Activated CD8-positive, alpha-beta memory T cell treated with anti-CD3 and anti-CD28 coated beads for 36 hours (primary cell): Measurements from ENCODE around the gene IFIH1. TPM values are rescaled to one million over a fixed set of nuclear protein-coding genes. Genes with fewer than 3 reads are reported as not detected.

Source experiments
- CTCF ChIA-PET: fragments of 350-600 bp; sonication (Branson Sonifier 250); formaldehyde crosslinking; loops from one replicate; lab custom pipeline; 2021; ENCODE audit warnings: antibody characterized with exemption; lab: Charles Lee
- POLR2A ChIA-PET: fragments of 350-600 bp; sonication (Branson Sonifier 250); formaldehyde crosslinking; loops from one replicate; lab custom pipeline; 2021; ENCODE audit warnings: antibody characterized with exemption; lab: Charles Lee
- total RNA-seq, 2 experiments: library from RNA; stranded (reverse); gene quantifications; one replicate each; pipeline ENCODE4 v1.2.3, GENCODE V29; 2021

The IFIH1 gene
- total RNA-seq, 2 experiments from 2014 or later = 15.8 TPM

DNA sequence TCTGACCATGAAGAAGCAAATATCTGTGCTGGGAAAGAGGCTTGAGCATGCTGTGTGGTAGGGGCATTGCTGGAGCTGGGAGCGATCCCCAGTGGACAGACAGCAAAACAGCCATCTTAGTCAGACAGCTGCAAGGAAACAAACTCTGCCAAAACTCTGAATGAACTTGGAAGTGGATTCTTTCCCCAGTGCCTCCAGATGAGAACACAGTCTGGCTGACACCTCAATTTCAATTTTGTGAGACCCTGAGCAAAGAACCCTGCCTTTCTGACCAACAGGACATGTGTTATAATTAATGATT, 52.1 kb downstream of the IFIH1 start:
- ChIA-PET CTCF (no interaction called here), POLR2A (no interaction called here)

DNA sequence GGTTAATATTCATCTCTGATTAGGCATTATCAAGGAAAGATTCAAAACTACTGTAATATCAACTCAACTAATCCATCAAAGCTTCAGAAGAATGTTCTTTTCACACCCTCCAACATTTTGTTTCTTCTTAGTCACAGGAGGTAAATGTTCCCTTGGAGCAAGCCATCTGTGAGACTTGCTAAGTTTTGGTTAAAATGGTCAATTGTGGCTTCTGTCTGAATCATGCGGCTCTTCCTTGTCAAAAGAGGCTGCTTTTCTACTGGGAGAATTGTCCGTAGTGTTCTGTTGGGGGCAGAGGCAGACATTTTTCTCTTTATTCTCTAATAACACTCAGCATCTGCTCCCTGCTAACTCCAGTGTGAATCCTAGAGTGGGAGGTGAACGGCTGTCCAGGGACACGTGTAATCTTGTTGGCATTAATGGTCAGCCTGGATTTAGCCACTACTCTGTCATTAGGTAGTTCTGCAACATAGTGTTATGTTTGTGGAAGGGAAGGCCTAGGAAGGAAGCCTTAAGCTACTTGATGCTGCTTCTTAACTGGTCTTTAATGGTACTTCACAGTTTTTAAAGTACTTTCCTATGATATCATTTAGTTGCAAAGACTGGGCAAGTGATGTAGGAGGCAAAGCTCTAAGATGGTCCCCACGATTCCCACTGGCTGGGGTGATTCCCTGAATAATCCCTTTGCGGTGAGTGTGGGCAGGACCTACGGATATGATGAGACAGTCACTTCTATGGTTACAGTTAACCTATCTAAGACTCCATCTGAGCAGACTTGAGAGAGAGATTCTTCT, 52.6 kb downstream of the IFIH1 start:
- POLR2A ChIA-PET = no interaction called here
- CTCF ChIA-PET = no interaction called here

DNA sequence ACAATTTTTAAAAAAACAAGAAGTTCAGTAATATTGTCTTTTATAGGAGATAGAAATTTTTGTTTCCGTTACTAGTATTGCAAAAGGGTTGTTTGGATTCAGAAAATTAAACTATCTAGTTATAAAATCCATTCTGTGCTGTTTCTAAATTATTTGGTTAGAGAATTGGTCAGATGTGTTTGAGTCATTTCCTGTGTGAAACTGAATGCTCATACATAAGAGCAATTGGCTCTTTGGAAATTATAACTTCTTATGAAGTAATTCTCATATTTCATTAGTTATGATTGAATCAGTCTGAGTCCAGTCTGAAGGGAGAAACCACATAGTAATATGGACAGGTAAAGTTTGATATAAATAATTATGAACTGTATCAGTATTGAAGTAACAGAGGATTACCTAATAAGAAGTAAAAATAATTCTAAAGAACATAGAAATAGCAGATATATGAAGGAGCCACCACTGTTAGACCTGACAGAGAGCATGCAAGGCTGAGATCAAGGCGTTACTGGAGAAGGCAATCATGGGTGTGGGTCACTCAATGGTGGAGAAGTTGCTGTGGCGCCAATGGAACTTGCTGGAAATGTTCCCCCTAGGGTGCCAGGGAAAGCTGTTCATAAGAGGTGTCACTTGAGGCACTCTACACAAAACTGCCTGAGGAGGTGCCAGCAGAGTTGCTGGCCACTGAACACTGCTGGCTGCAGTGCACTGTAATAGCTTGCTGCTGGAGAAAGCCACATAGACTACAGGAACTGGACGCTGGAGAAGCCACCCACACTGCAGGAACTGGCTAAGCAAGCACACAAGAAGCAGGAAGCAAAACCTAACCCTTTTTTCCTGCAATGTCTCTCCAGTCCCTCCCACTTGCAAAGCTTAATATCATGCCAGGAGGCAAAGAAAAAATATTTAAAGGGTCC, 57.2 kb downstream of the IFIH1 start:
- POLR2A ChIA-PET = no interaction called here
- CTCF ChIA-PET = no interaction called here

DNA sequence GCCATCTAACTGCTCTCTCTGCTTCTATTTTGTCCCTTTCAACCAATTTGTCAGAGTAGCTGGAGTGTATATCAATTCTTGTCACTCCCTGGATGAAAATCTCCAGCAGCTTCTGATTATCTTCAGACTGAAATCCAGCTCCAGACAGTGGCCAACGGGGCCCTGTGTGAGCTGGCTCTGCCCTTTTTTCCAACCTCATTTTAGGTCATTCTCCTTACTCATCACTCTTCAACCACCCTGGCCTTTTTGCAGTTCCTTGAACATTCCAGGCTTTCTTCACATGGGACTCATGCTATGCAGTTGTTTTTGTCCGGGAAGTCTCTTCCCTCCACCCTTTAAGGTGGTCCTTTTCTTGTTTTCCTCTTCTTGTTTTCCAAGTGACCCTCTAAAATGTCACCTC, 59.8 kb downstream of the IFIH1 start:
- ChIA-PET CTCF (no interaction called here), POLR2A (no interaction called here)

DNA sequence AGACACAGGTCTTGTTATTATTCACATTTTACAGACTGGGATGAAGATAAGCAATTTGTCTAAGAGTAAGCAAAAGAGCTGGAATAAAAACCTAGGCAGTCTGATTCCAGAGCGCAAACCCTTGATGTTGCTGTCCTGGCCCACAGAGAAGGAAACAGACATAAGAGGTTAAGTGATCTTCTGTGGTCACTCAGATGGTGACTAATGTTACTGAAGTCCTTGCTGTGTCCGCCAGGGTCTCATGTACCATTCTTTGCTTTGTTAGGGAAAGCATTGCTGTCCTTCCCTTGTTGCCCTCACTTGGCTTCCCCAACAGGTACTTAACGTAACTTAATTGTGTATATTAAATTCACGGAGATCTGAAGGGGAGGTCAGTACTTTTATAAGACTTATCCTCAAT, 60.3 kb downstream of the IFIH1 start:
- ChIA-PET CTCF (no interaction called here), POLR2A (no interaction called here)

DNA sequence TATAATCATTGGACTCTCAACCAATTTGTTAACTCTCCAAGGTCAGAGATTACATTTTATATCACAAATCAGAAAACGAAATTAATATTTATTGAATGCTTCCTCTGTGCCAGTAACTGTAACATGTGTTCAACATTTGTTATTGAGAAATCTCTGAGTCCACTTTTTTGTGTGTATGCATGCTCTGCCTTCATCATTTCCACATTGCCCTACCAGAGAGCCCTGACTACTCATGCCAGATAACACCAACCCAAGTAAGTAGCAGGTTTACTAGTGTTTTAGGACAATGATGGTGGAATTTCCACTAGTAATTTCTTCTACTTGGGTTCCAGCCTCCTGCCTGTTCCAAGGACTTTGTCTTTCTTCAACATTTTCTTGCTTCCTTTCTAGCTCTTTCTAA, 61.1 kb downstream of the IFIH1 start:
- ChIA-PET CTCF (no interaction called here), POLR2A (no interaction called here)

DNA sequence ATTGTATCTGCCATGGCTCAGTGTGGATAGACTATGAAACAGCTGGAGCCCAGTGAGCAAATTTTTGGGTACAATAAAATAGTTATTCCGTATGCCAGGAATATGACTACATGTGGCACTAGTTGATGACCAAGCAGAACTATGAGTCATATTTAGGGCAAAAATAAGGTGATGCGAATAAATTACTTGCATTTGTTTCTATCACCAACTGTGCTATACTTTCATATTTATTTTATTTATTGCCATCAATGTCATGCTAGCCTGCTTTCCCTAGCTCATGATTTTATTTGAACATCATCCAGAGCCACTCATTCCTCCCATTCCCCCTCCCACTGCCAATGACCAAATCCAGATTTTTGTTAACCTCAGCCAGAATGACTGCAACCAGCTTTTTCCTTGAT, 61.9 kb downstream of the IFIH1 start:
- ChIA-PET CTCF (no interaction called here), POLR2A (no interaction called here)

DNA sequence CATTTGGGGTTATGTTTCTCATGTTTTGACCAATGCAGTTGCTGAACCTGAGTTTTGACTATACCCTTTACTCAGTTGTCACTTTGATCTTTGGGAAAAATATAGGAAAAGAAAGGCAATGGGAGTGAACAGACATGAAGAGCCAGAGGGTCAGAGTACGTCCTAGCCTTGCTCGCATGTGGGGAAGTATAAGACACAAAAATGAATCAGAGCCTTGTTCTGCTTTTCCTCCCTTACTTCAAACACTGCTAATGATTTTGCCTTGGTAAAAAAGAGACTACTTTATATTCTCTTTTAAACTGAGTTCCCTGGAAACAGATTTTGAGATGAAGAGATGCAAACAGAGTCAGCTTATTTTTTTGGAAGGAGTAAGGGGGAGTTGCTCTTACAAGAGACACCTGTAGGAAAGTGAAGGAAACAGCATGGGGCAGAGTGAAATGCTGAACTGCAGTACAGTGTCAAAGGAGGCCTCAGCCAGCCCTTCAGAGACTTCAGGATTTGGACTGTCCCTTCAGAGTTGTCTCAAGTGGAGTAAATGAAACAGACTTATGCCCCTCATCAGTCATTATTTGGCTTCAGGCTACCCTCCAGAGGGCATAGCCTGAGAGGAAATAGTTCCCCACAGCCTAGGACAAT, 64.1 kb downstream of the IFIH1 start:
- POLR2A ChIA-PET = no interaction called here
- CTCF ChIA-PET = no interaction called here

DNA sequence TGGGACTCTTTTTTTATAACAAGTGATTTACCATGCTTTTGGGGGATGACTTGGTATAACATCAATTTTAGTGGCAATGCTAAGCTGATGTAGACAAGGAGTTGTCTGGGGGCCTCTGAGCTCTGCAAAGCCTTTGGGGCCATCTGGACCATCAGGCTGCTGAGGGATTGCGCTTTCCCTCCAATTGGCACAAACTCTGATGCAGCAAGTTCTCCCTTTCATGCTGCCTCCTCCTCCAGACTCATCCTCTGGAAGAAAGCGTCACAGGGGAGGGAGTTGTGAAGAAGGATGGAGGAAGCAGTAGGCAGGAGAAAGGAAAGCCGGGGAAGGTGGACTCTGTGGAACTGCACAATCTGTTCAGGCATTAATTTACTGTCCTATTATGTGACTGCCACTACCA, 65.0 kb downstream of the IFIH1 start:
- ChIA-PET POLR2A (no interaction called here), CTCF (no interaction called here)

DNA sequence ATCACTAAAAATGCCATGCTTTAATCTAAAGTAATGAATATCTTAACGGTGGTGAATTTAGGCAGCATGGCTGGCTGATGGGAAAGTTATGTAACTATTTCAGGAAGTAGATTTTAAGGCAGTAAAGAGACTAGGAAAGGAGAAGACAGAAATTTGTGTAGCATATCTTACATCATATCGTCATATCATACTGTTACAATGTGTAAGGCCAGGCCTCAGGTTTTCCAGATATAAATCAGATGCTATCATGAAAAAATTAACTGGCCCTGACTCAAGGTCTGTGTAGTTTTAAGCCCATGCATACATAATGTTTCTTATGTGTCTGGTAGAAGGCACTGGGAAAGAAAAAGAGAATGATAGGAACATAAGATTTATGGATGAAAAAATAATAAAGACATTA, 66.3 kb downstream of the IFIH1 start:
- ChIA-PET CTCF (no interaction called here), POLR2A (no interaction called here)

DNA sequence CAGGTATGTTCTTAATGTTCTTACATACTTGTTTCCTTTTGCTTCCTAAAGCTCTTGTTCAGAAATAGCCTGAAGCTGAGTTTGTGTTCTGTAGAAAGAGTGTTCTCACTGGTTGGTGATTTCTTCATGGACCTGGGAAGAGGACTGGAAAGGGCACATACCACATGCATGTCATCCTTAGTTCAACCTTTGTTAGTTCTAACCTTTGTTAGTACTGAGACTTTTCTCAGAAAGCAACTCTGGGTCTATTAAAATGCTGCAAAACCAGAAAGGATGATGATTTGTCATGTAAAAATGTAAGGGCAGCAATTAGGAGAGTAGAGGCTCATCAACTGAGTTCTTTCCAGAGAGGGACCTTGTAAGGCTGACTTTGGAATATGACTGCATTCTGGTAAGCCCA, 72.7 kb downstream of the IFIH1 start:
- ChIA-PET POLR2A (no interaction called here), CTCF (no interaction called here)

DNA sequence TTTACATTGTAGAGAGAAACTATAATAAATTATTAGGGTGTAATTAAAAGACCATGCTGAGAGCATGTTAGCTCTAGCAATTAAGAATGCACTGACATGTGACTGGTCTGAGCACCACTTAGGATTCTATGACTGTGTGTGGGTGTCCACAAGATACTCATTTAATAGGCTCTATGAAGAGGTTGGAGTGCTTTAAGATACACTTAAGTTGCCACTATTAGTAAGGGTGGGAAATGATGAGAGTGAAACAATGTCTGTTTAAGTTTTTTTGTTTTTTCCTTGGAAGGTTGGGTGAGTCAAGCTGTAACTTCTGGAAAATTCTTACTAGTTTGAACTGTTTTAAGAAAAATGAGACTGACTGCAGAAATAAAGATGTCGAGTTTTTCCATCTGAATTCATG, 73.4 kb downstream of the IFIH1 start:
- CTCF ChIA-PET = no interaction called here
- POLR2A ChIA-PET = no interaction called here

DNA sequence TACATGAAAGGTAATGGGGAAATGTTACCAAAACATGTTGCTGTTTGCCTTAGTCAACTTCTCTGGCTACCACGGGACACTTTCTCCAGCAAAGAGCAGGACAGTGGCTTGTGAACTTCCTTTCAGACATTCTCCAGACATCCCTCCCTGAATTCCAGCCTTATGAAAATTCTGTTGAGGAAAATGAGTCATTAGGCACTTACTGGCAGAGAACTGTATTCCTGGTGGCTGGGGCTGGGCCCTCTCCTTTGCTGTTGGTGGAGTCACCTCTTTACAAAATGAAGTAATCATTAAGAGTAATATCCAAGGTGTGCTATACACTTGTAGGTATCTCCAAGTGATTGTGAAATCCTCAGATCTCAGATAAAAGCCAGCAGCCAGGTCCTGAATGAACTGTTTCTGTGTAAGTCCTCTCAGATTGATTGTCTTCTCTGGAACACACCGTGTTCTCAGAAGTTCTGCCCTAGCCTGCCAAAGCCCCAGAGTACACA, 73.9 kb downstream of the IFIH1 start:
- POLR2A ChIA-PET = no interaction called here
- CTCF ChIA-PET = no interaction called here

DNA sequence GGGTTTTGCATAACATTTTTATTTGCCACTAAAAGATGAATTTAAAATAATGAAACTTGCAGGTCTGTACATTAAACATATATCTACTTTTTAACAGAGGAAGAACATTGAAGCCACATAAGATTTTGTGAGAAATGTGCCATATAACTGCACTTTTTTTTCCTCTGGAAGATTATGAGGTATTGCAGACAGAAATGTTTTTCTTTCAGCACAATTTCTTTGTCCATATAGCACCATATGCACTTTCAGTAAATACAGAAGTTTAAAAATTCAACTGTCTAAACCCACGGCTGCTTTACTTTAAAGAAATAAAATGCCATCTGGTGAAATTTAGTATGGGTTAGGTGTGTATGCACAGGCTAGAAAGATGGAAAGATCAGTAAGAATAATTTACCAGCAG, 74.8 kb downstream of the IFIH1 start:
- ChIA-PET POLR2A (no interaction called here), CTCF (no interaction called here)

DNA sequence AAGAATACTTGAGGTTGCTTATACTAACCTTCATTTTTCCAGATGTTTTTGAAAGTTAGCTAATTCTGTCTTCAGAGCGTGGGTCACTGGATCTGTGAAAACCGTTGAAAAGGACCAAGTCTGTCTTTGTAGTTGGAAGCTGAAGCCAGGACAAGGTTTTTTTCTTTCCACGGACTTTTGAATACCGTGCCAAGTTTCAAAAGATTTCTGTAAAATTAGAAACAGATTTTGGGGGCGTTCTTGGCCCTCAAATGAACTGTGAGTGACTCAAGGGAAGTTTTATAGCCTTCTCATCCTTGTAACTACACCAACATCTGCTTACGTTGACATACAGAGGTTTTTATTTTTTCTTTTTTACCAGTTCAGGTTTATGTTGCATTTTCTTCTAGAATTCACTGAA, 75.2 kb downstream of the IFIH1 start, which contains the start of gene FAP:
Gene FAP (minus strand): TSS at position 152 of the 400 bp plus-strand sequence. CDS start 118 bp downstream, at position 34.
- ChIA-PET CTCF (no interaction called here), POLR2A (no interaction called here)

DNA sequence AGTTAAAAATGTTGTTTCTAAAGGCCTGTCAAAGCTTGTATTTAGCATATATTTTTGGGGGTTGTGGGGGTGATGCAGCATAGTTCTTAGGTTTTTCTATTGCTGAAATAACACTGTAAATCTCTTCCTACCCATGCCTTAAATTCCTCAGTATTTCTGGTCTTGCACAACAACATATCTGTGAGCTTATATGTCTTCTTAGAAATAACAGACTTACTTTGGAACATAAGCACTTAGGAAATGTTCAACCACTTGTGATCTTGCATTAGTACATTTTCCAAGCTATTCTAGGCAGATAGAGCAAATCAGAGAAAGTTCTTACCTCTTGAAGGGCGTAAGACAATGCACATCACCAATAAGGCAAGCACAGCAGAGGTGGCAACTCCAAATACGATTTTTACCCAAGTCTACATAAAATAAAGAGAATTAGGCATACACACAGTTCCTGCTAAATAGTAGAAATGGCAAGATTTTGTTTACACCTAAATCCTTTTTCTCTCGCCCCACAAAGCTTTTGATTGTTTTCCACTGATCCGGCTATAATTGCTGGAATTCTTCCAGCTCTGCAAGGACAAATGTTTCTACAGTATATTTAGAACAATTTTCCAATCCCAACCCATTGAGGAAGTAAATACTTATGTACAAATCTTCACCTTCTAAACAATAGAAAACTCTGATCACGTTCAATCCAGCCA, 75.8 kb downstream of the IFIH1 start:
- CTCF ChIA-PET = no interaction called here
- POLR2A ChIA-PET = no interaction called here

DNA sequence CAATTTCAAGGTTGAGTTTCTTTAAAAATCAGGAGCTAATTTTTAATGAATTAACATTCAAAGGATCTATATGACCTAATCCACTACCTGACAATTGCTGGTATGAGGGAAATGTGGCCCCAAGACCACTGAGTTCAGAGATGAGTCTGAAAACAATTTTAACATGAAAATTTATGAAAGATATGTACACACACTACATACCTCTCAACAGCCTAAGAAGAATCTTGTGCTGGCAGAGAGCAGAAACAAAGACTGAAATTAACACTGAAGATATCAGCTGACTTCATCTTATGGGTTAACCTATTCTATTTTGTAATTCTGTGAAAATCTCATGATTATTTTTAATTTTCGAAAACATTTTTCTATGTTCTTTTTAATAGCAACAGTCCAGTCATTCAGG, 76.9 kb downstream of the IFIH1 start:
- ChIA-PET CTCF (no interaction called here), POLR2A (no interaction called here)

DNA sequence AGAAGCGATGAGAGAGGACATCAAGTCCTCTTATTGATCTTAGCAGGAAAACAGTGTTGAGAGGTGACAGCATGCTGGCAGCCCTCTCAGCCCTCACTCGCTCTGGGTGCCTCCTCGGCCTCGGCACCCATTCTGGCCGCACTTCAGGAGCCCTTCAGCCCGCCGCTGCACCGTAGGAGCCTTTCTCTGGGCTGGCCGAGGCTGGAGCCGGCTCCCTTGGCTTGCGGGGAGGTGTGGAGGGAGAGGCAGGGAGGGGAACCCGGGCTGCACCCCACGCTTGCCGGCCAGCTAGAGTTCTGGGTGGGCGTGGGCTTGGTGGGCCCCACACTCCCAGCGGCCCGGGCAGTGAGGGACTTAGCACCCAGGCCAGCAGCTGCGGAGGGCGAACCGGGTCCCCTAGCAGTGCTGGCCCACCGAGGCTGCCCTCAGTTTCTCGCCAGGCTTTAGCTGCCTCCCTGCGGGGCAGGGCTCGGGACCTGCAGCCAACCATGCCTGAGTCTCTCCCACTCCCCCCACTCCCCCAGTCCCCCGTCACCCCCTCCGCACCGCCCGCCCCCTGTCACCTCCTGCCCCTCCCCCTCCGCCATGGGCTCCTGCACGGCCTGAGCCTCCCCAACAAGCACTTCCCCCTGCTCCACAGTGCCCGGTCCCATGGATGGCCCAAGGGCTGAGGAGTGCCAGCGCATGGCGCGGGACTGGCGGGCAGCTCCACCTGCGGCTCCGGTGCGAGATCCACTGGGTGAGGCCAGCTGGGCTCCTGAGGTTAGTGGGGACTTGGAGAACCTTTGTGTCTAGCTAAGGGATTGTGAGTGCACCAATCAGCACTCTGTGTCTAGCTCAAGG, 83.6 kb downstream of the IFIH1 start:
- ChIA-PET POLR2A (no interaction called here), CTCF (interaction anchor here (1.0 kb wide), 1 partner anchor 14 kb away, joined by 3 read pairs; no protein-coding TSS in a partner anchor)

DNA sequence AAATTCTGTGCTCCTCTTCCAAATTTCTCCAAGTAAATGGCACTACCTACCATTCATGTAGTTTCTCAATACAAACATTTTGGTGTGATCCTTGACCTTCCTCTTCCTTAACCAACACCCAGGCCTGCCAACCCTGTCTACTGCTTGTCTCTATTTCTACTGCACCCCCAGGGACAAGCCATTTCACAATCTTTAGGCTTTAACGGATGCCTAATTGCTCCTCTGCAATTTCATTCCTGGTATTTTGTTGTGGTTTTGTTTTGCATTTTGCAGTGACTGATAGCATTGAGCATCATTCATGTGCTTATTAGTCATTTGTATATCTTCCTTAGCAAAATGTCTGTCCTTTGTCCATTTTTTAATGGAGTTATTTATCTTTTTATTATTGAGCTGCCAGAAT, 85.3 kb downstream of the IFIH1 start:
- ChIA-PET POLR2A (no interaction called here), CTCF (no interaction called here)
